GM21360 (cell line): ENCODE results near the gene ARMH4.

Source experiments
- ATAC-seq: cut with Tn5 transposase; IDR thresholded peaks from one replicate; pipeline ENCODE4 v1.9.1; 2021; ENCODE audit warnings: mild to moderate bottlenecking, moderate library complexity; ENCODE audit not compliant: unreplicated experiment

ARMH4 gene

DNA sequence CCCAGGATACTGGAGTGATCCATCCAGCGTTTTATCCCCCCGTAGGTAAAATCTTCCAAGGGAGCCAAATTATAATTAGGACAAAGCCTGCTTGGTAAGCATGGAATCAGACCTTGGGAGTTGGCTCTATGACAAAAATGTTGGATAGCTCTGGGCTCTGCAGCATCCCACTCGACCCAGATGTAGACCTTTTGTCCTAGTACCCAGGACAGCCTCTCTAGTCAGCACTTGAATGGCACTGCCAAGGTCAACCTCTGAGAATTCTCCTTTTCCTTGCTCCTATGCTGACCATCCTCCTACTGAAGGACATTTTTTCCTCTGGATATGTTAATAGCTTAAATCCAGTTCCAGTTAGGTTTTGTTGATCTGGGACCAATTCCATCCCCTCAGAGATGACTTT is 181.4 kb downstream of the ARMH4 start:
- no peak for ATAC-seq

- ATAC-seq: no peak
Observed at GRCh38 chr14:57970175-57970574, 181.8 kb downstream of the ARMH4 start.

DNA sequence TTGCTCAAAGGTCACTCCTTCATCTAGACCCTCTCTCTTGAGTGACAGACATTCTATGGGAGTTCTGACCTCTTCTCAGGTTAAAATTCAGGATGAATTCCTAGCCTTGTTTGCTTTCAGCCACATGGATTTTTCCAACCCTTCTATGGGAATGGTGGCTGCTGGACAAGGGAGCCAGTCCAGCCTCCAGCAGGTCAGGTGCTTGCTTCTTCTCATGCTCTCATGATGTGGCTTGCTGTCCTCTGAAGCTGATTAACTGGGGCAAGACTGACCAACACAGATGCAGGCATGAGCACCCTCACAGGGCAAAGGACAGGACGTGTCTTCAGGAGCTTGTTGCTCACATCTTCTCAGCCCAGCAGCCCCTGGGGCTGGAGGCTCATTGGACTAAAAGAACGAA is 188.9 kb downstream of the ARMH4 start:
- no peak for ATAC-seq

DNA sequence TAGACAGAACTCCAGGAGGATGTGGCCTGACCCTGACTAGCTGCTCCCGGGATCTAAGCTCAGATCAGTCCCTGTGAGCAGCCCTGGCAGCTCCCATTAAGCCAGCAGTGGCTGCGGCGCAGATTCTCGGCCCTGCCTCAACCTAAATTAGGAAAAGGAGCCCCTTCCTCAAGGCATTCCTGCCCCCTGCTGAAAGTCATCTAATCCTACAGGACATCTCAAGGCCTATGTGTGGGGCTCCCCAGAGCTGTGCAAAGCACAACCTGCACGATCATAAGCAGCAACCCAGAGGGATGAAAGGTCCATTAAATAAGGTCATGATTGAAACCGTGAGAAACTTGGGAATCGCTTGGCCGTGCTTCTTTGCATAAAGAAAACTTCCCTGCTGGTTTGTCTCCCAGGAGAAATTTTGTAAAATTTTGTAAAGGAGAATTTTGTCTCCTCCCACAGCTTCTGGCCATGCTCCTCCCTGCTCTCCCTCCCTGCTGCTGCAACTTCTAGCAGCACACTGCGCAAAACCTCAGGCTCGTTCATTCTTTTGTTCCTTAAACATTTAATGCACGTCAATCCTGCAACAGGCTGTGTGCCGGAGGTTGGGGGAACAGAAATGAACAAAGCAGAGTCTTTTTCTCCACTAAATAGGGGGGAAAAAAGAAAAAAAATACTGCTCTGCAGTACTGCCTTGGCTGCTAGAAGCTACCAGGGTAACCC is 189.5 kb downstream of the ARMH4 start:
- ATAC-seq: no peak

DNA sequence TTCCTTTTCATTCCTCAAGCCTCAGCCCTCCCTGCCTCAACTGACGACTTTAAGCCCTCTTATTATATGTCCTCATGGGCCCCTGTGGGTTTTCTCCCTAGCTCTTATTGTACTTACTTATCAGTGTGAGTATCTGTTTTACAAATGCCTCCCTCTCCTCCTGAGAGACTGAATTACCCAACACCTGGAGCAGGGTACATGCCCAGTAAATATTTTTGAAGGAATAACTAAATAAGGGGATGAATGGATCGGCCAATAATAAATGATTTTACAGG is 190.3 kb downstream of the ARMH4 start:
- ATAC-seq: no peak

DNA sequence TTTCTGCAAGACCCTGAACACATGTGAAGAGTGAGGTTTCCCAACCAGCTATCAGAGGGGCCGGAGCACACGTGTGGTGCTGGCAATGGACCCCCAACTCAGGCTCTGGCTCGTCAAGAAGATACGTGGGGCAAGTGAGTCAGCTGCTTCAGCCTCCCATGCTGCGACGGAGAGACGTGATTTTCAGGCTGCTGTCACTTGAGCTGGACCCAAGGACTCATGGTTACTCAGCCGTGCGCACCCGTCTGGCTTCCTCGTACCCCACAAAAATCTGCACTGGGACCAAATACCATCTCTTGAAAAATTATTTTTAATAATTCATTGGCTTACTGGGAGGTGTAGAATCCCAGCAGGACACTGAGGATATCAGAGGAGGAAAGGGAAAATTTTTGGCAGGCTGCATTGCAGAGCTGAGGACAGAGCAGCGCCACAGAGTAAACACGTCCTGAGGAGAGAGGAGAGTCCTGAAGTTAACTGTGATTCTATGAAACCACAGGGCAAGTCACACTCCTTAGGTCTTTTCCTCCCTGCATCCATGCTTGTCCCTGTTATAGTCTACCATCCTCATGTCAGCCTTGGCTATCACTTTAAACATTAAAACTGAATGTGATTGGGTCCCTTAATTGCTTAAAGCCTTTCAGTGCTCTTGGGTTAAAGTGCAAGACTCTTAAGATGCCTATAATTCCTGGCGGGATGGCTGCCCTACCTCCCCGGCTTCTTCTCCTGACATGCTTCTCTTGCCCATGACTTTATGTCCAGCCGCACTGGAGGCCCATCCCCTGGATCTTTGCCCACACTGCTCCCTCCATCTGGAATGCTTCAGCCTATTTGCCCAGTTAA is 190.8 kb downstream of the ARMH4 start:
- no peak for ATAC-seq

- no peak for ATAC-seq
Observed at GRCh38 chr14:57957441-57957840, 194.6 kb downstream of the ARMH4 start.
